AG10803 (cell line): ENCODE measurements around the gene GPR153.

Source experiments
- DNase-seq: peaks from one replicate; pipeline ENCODE4 v3.0.0; 2010; ENCODE audit warnings: low read depth
- H3K4me3 ChIP-seq: 2 replicates; pipeline ENCODE4 v1.5.1; 2011; ENCODE audit warnings: mild to moderate bottlenecking, low read length, control low read depth
- TF ChIP-seq, protein P1 (sequence below): conservative IDR thresholded peaks from 2 replicates; pipeline ENCODE4 v1.5.1; 2011; ENCODE audit warnings: mild to moderate bottlenecking, low read length, control low read depth, inconsistent platforms

The GPR153 gene

DNA sequence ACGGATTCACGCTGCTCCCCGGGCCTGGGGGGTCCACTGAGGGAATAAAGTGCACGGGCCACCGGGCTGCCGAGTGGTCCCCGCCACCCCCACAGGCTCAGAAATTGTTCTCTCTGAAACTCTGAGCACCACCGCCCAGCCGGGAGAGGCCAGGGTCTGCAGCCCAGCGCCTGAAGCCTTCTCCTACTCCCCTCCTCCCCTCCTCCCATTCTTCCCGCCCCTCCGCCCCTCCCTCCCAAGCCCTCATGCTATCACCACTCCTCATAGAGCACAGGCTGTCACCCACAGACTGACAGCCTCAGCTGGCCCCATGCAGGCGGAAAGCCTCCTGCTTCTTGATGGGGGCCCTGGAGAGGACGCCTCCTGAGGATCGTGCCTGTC lies 707 bp upstream of the GPR153 start:
- DNase-seq: no peak
- TF ChIP-seq, protein P1, sequence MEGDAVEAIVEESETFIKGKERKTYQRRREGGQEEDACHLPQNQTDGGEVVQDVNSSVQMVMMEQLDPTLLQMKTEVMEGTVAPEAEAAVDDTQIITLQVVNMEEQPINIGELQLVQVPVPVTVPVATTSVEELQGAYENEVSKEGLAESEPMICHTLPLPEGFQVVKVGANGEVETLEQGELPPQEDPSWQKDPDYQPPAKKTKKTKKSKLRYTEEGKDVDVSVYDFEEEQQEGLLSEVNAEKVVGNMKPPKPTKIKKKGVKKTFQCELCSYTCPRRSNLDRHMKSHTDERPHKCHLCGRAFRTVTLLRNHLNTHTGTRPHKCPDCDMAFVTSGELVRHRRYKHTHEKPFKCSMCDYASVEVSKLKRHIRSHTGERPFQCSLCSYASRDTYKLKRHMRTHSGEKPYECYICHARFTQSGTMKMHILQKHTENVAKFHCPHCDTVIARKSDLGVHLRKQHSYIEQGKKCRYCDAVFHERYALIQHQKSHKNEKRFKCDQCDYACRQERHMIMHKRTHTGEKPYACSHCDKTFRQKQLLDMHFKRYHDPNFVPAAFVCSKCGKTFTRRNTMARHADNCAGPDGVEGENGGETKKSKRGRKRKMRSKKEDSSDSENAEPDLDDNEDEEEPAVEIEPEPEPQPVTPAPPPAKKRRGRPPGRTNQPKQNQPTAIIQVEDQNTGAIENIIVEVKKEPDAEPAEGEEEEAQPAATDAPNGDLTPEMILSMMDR: no peak
- H3K4me3 ChIP-seq: peak overlapping the region; percentile 49

DNA sequence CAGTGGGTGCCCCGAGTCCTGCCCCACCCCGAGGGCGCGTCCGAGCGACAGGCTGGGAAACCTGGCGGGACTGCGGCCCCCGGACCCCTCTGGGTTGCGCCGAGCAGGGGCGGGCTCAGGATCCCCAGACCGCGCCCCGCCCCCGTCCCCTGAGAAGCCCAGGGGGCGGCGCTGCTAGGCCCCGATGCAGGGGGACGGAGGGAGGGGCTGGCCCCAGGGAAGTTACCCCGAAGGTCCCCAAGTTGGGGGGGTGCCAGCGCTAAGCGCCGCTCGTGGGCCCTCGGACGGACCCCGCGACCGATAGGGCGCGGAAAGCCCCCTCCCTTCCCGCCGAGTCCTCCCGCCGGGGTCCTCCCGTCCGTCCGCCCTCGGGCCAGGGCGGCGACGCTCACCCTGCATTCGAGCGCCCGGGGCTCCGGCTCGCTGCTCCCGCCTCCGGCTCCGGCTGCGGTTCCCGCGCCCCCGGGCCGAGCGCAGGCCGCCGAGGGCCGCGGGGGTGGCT lies 414 bp downstream of the GPR153 start:
- DNase-seq: no peak
- TF ChIP-seq, protein P1: no peak
- H3K4me3 ChIP-seq: peak overlapping the region; percentile 64

DNA sequence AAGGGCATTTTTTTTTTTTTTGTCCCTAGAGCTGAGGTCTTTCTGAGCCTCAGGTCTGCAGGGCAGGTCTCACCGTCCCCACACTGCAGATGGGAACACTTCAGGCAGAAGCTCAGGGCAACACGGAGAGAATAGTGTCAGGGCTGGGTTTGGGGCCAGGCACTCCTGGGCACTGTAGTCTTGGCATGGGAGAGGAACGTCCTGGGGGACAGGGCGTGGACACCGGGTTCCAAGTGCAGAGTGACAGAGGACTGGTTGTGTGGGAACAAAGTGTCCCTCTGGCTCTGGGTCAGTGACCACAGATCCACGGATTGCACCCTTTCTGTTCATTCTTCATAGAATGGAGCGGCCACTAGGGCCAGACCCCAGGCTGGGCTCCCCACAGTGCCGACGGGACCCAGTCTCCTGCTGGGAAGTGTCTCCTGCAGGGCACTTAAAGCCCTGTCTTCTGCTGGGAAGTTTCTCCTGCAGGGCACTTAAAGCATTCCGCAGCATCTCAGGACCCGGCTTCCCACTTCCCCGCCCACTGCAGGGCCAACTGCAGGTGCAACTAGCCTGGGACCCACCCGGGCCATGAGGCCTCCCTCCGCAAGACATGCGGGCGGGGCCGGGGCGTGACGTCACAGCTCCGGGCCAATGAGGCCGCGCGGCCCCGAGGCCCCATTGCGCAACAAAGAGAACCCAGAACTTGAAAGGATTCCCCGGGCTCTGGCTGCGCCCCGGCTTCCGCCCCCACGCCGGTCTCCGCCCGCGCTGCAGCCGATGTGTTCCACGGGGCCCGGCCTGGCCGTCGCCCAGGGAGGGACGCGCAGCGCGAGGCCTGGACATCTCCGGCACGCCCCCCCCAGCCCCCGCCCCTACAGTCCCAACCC lies 1.2 kb downstream of the GPR153 start:
- DNase-seq: peak; percentile 78
- TF ChIP-seq, protein P1: no peak
- peak overlapping the region; percentile 64 for H3K4me3 ChIP-seq

- TF ChIP-seq, protein P1: no peak
- H3K4me3 ChIP-seq: no peak overlapping the region
- no peak for DNase-seq
Observed at GRCh38 chr1:6258675-6259074, 2.2 kb downstream of the GPR153 start.

GRCh38 chr1:6257541-6258069 lies 3.3 kb downstream of the GPR153 start:
- no peak for DNase-seq
- H3K4me3 ChIP-seq: no peak overlapping the region
- TF ChIP-seq, protein P1: no peak

DNA sequence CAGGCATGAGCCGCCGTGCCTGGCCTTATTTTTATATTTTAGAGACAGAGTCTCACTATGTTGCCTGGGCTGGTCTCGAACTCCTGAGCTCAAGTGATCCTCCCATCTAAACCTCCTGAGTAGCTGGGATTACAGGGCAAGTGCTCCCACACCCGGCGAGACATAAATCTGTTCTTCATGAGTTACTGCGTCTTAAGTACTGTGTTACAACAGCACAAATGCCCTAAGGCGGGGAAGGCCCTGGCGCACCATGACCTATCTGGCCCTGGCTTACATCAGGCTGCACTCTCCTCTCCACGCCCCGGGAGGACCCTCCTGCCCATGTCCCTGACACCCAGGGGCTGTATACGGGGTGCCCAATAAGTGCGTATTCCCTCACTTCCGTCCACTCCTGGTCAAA lies 4.3 kb downstream of the GPR153 start:
- H3K4me3 ChIP-seq: no peak overlapping the region
- DNase-seq: no peak
- TF ChIP-seq, protein P1: no peak

- no peak for DNase-seq
- H3K4me3 ChIP-seq: no peak overlapping the region
- TF ChIP-seq, protein P1: no peak
Observed at GRCh38 chr1:6254691-6255090, 6.2 kb downstream of the GPR153 start.
